Testis (tissue), 3 donors: ENCODE results near the gene PDIA6. TPM values are rescaled to one million over a fixed set of nuclear protein-coding genes. Genes with fewer than 3 reads are reported as not detected.

Experiments used
- DNase-seq: peaks from one replicate; pipeline ENCODE4 v3.0.0-alpha.2; 2019
- H3K27ac ChIP-seq, 2 donors: fragments of 200-600 bp; sonication (generic); one replicate each; pipeline ENCODE4 v1.5.1; 2019
- H3K27me3 ChIP-seq: fragments of 200-600 bp; sonication (generic); one replicate; pipeline ENCODE4 v1.5.1; 2019
- H3K36me3 ChIP-seq: fragments of 200-600 bp; sonication (generic); one replicate; pipeline ENCODE4 v1.5.1; 2017; ENCODE audit warnings: low read depth; ENCODE audit errors: missing control alignments
- H3K4me1 ChIP-seq: fragments of 200-600 bp; sonication (generic); one replicate; pipeline ENCODE4 v1.5.1; 2019
- H3K4me3 ChIP-seq, 2 donors: fragments of 200-600 bp; sonication (generic); one replicate each; pipeline ENCODE4 v1.5.1; 2017 to 2019
- H3K9me3 ChIP-seq: fragments of 200-600 bp; sonication (generic); one replicate; pipeline ENCODE4 v1.5.1; 2017
- POLR2A ChIP-seq: fragments of 450-650 bp; IDR thresholded peaks from one replicate; pipeline ENCODE4 v1.6.1; 2017; ENCODE audit warnings: antibody characterized with exemption, mild to moderate bottlenecking, moderate library complexity
- WGBS, 2 donors: methylation state at CpG; one replicate each; pipeline ENCODE4 v1.1.5; 2018; 5-methylcytosine and 5-hydroxymethylcytosine counted together
- intact Hi-C: fragments of 100-400 bp; cut with DNase I; formaldehyde crosslinking; loops from one replicate; pipeline ENCODE4 v1.15.1; 2023; ENCODE audit warnings: low total_unique reads
- polyA plus RNA-seq: library from polyadenylated mRNA; stranded (reverse); fragments of 350-450 nt; fragmentation: Illumina TruSeq; extraction: RNeasy Lipid Tissue Mini Kit (QIAGEN cat#74804); gene quantifications from one replicate; pipeline ENCODE4 v1.2.3, GENCODE V29; 2014; ENCODE audit warnings: low read depth, low replicate concordance; ENCODE audit not compliant: insufficient read depth
- total RNA-seq, 2 donors: library from RNA; depleted of rRNA; stranded (reverse); fragments of >200 nt; gene quantifications; one replicate each; pipeline ENCODE4 v1.2.3, GENCODE V29; 2016
- TF ChIP-seq, protein P1 (sequence below), 3 experiments: fragments of 450-650 bp in 2 of 3; fragments of 200-600 bp in 1 of 3; sonication (generic) in 1 of 3; IDR thresholded peaks; one replicate each; pipeline ENCODE4 v1.5.1; 2016 to 2019; ENCODE audit warnings: antibody characterized with exemption in 3 of 3, mild to moderate bottlenecking in 2 of 3, moderate library complexity in 1 of 3

The PDIA6 gene
- total and polyA plus RNA-seq, 3 donors from 2014 or later: 74.3 to 123 (median 78.4) TPM

DNA sequence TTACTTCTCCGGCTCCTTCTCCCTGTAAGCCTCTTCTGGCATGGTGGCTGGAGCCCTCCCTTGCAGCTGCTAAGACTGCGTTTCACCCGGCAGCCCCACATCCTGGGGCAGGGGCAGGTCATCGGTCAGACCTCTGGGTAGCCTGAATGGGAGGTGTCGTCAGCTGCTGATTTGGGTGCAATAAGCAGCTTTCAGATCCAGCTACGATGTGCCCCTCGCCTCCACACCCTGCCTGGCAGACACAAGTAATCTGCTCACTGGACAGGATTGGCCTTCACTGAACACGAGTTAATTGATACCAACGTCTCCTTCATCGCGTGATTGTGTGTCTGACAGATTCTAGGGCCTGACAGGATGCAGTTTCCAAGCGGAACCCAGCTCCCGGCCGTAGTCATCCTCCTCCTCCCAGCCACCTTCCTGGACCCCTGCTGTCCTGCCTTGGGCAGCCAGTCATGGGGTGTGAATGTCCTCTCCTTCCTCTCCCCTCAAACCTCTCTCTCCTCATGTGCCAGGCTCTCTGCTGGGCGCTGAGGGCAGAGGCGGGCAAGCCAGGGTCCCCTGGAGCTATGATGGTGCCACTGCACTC is 18.9 kb upstream of the PDIA6 start:
- Histone ChIP-seq H3K27me3 (no peaks in the 10 kb centered on the region), H3K4me1 (no peaks in the 10 kb centered on the region), H3K36me3 (no peaks in the 10 kb centered on the region), H3K4me3 (no peak overlapping the region), H3K27ac (no peak overlapping the region), H3K9me3 (no peaks in the 10 kb centered on the region)
- TF ChIP-seq, protein P1, sequence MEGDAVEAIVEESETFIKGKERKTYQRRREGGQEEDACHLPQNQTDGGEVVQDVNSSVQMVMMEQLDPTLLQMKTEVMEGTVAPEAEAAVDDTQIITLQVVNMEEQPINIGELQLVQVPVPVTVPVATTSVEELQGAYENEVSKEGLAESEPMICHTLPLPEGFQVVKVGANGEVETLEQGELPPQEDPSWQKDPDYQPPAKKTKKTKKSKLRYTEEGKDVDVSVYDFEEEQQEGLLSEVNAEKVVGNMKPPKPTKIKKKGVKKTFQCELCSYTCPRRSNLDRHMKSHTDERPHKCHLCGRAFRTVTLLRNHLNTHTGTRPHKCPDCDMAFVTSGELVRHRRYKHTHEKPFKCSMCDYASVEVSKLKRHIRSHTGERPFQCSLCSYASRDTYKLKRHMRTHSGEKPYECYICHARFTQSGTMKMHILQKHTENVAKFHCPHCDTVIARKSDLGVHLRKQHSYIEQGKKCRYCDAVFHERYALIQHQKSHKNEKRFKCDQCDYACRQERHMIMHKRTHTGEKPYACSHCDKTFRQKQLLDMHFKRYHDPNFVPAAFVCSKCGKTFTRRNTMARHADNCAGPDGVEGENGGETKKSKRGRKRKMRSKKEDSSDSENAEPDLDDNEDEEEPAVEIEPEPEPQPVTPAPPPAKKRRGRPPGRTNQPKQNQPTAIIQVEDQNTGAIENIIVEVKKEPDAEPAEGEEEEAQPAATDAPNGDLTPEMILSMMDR (IDR thresholded peaks at IDR 0.05): no peak
- TF ChIP-seq POLR2A: no peak
- intact Hi-C loops: no loop called here
- DNase-seq: no peak
- 68 to 74% methylated on average over 8 to 16 of the region's 16 CpGs for WGBS, 2 donors

DNA sequence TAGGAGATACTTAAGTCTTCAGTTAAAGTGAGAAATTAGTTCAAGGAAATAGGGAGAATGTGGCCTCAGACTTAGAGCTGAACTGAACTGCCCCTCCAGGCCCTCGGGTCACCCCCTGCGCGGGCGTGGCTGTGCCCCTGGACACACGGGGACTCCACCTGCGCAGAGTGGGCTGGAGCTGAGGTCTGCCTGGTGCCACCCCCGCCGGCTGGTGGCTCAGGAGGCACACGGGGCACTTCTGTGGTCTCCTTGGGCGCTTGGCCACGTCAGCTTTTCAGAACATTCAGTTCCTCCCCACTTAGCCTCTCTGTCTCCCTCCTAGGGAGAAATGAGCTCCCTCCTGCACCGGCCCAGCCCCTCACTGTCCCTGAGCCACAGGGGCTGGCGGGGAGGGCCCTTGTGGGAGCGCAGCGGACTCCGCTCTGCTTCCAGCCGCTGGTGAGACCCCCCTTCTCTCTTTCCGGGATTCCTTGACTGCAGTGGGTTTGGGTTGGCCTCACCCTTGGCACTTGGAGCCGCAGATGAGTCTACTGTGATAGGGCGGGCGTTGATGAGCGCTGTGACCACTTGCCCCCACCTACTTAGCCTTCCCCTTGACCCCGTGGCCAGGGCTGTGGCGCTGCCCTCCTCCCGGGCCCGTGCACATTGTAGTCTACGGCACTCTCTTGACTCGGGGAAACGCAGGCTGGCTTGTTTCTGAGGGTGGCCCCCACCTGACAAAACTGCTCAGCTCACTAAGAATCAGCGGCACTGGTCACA is 18.2 kb upstream of the PDIA6 start:
- Histone ChIP-seq H3K4me1 (no peaks in the 10 kb centered on the region), H3K9me3 (no peaks in the 10 kb centered on the region), H3K27me3 (no peaks in the 10 kb centered on the region), H3K4me3 (no peak overlapping the region), H3K36me3 (no peaks in the 10 kb centered on the region), H3K27ac (no peak overlapping the region)
- no peak for DNase-seq
- intact Hi-C loops: no loop called here
- no peak for TF ChIP-seq POLR2A
- TF ChIP-seq, protein P1 (IDR thresholded peaks at IDR 0.05): no peak
- WGBS, 2 donors: 71 to 77% methylated on average over 14 to 30 of the region's 30 CpGs

DNA sequence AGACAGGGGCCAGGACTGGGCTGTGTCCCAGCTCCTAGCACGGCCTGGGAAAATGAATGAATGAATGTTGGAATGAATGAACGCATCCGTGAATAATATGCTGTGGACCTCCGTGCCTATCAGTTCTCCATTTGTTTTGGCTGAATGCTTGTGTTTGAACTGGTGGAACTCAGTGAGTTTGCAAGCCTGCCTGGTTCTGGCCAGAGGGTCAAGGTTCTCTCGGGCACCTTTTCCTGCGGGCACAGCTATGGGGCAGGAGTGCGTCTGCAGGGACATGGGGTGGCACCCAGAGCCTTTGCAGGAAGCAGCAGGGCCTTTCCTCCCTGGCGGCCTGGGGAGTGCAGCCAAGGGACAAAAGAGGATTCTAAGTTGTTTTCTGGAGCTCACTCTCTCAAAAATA is 17.6 kb upstream of the PDIA6 start:
- intact Hi-C loops: no loop called here
- Histone ChIP-seq H3K27ac (no peak overlapping the region), H3K27me3 (no peaks in the 10 kb centered on the region), H3K4me3 (no peak overlapping the region), H3K36me3 (no peaks in the 10 kb centered on the region), H3K4me1 (no peaks in the 10 kb centered on the region), H3K9me3 (no peaks in the 10 kb centered on the region)
- TF ChIP-seq POLR2A: no peak
- TF ChIP-seq, protein P1 (IDR thresholded peaks at IDR 0.05): no peak
- 81 to 86% methylated on average over 7 to 8 of the region's 8 CpGs for WGBS, 2 donors
- DNase-seq: no peak

DNA sequence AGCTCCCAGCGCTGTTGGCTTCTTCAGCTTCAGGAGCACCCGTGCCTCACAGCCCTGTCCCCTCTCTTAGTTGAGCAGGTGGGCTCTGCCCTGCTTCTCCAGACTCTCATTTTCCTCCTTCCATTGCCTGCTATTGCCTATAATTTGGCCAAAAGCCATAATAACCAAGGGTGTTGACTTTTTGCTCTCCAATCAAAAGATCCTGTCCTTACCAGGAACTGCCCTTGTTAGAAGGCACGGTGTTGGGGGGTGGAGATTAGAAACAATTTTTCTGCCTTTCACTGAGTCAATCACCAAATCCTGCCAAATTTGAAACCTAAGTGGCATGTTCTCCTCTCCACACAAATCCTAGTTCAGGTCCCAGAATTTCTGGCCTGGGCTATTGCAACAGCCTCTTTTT is 16.7 kb upstream of the PDIA6 start:
- intact Hi-C loops: no loop called here
- no peaks in the 10 kb centered on the region for H3K36me3 ChIP-seq
- no peaks in the 10 kb centered on the region for H3K4me1 ChIP-seq
- no peak for TF ChIP-seq POLR2A
- TF ChIP-seq, protein P1 (IDR thresholded peaks at IDR 0.05): no peak
- no peaks in the 10 kb centered on the region for H3K27me3 ChIP-seq
- WGBS, 2 donors: 84% methylated on average over 3 of the region's 3 CpGs
- DNase-seq: no peak
- H3K27ac ChIP-seq: no peak overlapping the region
- H3K9me3 ChIP-seq: no peaks in the 10 kb centered on the region
- no peak overlapping the region for H3K4me3 ChIP-seq
